Activated effector memory CD4-positive, alpha-beta T cell treated with anti-CD3 and anti-CD28 coated beads, Interleukin-2, amount 50 U/mL, for 16 hours (primary cell): ENCODE measurements around the gene CACNA2D3.

Experiments used
- DNase-seq: peaks from one replicate; pipeline ENCODE4 v3.0.0-alpha.2; 2020

CACNA2D3 gene

GRCh38 chr3:54870423-54870822 is 748.1 kb downstream of the CACNA2D3 start:
- DNase-seq, result no peak

DNA sequence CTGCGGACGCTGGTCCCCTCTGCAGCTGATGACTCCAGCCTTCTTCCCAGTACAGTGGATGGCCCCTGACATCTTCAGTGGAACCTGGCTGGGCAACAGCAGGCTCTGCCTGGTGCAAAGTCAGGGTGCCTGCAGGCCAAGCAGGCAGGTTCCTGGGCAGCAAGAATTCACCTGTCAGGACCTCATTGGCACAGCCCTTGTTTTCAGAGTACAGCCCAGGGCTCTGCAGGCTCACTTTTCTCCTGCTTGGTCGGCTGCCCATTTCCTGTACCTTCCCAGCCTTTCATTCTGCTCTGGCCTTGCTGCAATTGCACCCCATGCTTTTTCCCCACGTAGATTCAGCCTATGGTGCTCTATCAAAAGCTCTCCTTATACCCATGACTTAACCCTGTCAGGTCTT is 749.5 kb downstream of the CACNA2D3 start:
- no peak for DNase-seq

GRCh38 chr3:54873059-54874010 is 751.0 kb downstream of the CACNA2D3 start:
- DNase-seq, result no peak

- DNase-seq, result no peak
Observed at GRCh38 chr3:54874816-54875556, 752.6 kb downstream of the CACNA2D3 start.

- no peak for DNase-seq
Observed at GRCh38 chr3:54875596-54876268, 753.4 kb downstream of the CACNA2D3 start.

GRCh38 chr3:54876694-54877093 is 754.3 kb downstream of the CACNA2D3 start:
- no peak for DNase-seq

DNA sequence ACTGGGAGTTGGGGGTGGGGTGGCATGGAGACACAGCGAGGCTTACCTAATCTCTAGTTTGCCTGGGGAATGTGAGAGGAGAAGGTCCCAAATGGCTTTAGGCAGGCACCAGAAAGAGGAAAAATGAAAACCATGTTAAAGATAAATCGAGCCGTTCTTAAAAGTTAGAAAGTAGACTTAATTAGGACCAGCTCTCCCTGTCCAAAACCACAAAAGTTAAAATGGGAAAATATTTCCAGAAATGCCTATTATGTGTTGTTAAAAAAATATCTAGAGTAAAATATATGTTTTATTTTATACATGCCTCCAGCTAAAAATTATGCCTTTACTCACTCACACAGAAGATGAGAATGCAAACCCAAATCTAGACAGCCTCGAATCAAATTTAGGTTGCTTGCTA is 755.4 kb downstream of the CACNA2D3 start:
- no peak for DNase-seq

DNA sequence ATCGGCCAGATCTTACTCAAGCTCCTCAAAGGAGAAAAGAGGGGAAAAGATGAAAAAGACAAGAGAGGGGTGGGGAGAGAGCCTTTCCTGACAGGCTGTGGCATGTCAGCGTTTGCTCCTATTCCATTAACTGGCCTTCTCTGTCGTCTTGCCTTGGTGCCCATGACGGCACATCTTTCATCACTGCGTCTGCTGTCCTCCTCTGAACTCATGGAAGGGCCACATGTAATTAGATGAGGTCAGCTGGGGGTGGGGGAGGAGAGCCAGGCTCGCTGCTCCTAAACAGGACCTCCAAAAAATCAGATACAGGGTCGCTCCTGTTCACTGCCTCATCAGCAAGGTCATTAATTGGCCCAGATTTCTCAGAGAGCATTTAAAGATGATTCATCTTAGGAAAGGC is 755.8 kb downstream of the CACNA2D3 start:
- DNase-seq, result no peak

- DNase-seq, result no peak
Observed at GRCh38 chr3:54882129-54882833, 759.9 kb downstream of the CACNA2D3 start.

GRCh38 chr3:54888162-54888561 is 765.8 kb downstream of the CACNA2D3 start:
- DNase-seq, result no peak

- no peak for DNase-seq
Observed at GRCh38 chr3:54888873-54889272, 766.5 kb downstream of the CACNA2D3 start.

- no peak for DNase-seq
Observed at GRCh38 chr3:54889731-54890130, 767.4 kb downstream of the CACNA2D3 start.

DNA sequence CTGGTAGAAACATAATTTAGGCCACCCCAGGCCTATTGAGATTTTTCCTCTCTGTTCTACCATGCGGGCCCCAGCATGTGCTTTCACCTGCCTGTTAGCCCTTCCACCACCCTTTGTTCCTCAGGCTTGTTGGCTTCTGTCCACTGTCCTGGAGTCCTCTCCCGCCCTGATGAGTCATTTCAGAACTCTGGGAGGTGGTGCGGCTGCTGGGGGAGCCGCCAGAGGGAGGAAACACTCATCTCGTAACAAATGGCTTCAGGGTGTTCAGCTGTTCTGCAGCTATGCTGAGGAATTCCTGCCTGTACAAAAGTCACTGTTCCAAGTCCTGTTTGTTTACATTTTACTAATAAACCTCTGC is 769.2 kb downstream of the CACNA2D3 start:
- DNase-seq, result no peak

DNA sequence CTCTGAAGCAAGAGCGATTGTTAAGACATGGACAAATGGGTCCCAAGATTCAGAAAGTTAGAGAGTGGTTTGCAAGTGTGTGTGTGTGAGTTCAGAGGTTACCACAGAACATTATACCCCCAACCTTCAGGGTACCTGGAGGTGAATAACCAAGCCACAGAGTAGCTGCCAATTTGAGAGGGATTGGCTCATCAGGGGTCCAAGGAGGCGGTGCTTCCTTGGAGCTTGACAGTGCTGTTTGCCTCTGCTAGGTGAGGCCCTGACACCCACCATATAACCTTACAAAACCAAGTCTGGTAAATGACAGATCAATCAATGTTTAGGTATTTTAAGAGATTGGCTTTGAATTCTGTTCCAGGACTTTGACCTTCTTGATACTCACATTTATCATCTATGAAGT is 769.8 kb downstream of the CACNA2D3 start:
- no peak for DNase-seq

- no peak for DNase-seq
Observed at GRCh38 chr3:54895613-54896012, 773.3 kb downstream of the CACNA2D3 start.

DNA sequence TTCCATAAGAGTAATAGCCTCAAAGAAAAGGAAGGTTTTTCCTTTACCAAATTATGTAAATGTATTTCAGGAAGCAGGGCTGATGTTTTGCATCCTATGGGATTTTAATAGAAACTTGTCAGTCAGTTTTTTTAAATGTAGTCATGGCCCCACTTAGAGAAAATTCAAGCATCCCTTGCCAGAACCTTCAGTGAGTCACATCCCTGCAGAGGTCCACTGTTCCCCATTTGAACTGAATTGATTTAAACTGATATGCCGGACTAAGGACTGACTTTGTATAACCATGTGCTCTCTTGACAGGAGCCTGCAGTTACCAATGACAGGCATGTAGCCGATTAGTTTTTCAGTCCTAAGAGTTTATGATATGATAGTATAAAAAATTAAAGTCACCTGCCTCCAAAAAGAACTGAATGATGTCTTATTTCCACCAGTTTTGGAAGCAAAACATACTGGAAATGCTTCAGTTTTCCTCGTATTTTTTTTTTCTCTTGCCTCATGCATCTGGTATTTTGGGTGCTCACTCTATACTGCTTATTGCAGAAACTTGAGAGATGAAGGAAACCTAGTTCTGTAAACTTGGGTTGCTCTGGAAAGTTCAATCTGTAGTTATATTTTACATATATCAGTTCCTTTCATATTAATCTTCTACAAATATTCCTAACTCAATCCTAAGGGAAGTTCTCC is 774.8 kb downstream of the CACNA2D3 start:
- DNase-seq, result no peak

DNA sequence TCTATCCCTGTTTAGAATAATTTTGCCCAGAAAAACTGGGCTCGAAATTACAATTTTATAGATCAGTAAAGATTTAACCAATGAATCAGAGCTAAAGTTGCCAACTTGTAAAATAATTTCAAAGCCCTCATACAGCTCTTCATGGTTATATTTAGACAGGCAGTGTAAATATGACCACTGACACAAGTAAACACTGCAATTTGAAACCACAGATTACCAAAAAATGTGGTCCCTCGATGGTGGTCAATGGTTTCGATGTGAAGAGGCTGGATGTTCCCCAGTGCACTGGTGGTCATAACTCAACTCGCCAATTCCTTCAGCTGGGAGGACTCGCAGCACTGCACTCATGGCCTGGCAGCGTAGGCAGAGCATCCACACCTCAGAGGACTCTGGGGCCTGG is 776.9 kb downstream of the CACNA2D3 start:
- DNase-seq, result no peak

DNA sequence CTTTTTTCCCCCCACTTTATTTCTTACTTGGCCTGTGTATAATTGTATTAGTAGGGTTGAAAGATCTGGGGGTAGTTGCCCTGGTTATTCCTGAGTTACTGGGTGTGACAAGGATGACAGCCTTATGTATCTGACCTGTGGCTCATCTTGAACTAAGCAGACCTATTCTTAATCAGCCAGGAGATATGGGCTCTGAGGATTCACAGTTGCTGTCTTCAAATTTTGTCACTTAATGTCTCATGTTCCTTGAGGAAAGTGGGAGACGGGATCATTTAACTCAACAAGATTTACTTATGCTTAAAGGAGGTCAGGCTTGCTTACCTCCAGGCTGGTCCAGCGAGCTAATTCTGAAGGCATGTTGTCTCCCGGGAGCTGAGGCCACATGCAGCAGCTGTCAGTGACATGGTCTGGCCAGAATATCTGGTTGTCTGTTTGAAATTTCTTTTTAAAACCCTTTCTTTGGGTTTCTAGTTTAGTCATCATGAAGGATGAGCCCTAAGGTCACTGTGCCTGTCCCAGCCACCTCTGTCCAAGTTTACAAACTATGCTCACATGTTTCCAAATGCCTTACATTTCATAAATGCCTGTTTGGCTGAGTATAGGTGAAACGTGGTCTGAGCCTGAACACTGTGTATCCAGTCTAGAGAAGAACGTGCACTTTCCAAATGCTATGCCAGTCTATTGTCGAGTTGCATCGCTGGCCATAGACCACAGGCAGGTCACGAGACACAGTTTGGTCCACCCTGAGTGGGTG is 778.7 kb downstream of the CACNA2D3 start:
- no peak for DNase-seq

DNA sequence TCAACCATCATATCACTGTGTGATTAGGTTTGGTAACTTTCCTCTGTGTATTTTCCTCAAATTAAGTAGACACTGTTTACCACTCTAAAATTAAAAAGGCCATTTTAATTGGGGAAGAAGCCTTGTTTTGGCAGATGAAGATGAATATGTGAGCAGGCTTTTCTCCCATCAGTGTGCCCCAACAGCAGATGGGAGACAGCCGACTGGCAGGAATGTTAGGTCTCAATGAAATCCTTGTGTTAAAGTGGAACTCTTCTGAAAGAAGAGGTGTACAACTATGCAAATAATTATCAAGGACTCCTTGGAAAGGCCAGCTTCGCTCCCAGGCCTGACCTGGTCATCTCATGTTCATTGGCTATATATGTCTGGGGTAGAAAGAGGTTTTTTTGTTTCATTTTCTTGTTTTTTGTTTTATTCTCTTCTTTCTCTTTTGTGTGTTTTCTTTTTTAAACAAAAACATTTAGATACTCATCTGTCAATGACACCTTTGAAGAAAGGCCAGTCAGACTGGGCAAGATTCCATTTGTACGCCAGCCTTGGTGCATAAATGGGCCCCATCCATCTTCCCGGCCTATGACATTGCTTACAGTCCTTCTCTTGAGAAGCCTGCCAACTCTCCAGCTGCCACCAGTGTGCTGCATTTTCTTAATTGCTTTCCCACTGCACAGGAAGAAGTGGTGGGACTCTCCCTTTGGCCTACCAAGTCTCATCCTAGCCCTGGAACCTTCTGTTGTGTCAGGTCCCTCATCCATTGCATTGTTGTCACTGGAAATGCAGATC is 779.7 kb downstream of the CACNA2D3 start:
- DNase-seq, result no peak

DNA sequence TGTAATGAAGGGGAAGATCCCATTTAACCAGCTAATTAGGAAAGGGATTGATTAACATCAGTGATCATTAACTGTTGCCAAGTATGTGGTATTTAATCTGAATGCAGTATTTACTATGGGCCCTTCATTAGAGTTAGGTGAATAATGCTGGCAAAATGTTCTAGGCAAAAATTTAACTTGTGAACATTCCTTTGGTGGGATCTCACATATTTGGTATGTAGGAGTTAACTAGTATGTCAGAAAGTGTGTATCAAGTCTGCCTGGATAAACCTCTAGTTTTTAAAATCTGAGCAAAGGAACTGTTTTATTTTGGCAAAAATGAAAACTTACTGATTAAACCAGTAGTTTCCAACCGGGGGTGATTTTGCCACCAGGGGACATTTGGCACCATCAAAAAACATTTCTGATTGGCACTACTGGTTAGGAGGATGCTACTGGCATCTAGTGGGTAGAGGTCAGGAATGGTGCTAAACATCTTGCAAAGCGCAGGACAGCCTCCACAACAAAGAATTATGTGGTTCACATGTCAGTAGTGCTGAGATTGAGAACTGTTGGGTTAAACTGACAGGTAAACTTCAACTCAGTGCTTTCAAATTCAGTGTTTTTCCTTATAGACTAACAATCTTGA is 783.0 kb downstream of the CACNA2D3 start:
- DNase-seq, result no peak
